ENCODE data around the gene GNAI1. TPM values are rescaled to one million over a fixed set of nuclear protein-coding genes. Genes with fewer than 3 reads are reported as not detected.
A peak's percentile ranks its signal among the peaks of the same experiment; 100 is the strongest.

The GNAI1 gene
- total and polyA plus RNA-seq, 2 of the 13 experiments (the other 11 are each of a cell fraction or from before 2014, with no cell fraction given) = 3.5 to 5.7 TPM

DNA sequence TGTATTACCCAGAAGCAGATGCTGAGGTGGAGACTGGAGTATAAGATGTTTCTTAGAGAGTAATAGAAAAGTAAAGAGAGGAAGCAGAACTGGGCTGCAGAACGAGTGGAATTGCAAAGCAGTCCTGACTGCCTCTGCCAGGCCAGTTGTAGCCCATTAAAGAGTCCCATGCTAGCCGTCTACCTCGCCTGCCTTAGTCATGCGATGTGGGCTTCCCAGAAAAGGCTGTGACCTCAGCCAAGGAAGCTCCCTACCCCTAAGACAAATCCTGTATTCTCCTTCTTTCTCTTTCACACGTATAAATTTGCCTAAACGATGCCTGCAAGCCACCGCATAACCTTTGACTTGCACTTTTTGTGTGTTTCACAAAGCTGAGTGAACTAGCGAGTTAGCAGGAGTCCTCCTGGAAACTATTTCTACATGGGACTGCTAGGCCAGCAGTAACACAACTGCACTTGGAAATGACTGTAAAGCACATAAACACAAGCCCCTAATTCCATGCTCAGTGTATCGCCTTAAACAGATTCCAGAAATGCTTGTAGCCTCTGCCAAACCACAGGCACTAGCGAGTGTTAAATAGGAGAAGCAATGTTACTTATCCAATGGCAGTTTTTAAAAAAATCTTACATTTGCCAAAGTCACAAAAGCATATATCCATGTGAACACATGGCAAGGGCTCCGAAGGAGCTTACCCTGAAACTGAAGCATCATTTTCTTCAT lies 47.4 kb upstream of the GNAI1 start:
- no peaks in the 10 kb centered on the region for H3K9me3 ChIP-seq (ENCODE audit: low read length)
- no peak overlapping the region for H3K27ac ChIP-seq (ENCODE audit: extremely low read length, insufficient read depth, low read length)
- no peaks in the 10 kb centered on the region for H3K36me3 ChIP-seq (replicated peaks in 1 of 2; ENCODE audit: control insufficient read depth in 1 of 2, insufficient read depth in 2 of 2, low read length in 2 of 2)
- in situ Hi-C loops (cut with HindIII; ENCODE audit: extremely low pct_ligation_motif_present, low pct_unique_long_range_greater_than_20kb) = no loop called here
- TF ChIP-seq, protein P1, sequence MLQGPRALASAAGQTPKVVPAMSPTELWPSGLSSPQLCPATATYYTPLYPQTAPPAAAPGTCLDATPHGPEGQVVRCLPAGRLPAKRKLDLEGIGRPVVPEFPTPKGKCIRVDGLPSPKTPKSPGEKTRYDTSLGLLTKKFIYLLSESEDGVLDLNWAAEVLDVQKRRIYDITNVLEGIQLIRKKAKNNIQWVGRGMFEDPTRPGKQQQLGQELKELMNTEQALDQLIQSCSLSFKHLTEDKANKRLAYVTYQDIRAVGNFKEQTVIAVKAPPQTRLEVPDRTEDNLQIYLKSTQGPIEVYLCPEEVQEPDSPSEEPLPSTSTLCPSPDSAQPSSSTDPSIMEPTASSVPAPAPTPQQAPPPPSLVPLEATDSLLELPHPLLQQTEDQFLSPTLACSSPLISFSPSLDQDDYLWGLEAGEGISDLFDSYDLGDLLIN (CRISPR knock-in tag; IDR thresholded peaks at IDR 0.05; ENCODE audit: borderline replicate concordance) = no peak
- TF ChIP-seq, protein P2, sequence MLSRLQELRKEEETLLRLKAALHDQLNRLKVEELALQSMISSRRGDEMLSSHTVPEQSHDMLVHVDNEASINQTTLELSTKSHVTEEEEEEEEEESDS (CRISPR knock-in tag; IDR thresholded peaks at IDR 0.05; ENCODE audit: borderline replicate concordance) = no peak
- TF ChIP-seq, protein P3, sequence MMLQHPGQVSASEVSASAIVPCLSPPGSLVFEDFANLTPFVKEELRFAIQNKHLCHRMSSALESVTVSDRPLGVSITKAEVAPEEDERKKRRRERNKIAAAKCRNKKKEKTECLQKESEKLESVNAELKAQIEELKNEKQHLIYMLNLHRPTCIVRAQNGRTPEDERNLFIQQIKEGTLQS (CRISPR knock-in tag; IDR thresholded peaks at IDR 0.05) = no peak
- H3K4me2 ChIP-seq (ENCODE audit: low read depth, low read length) = 0 out of 2 replicates have a peak overlapping the region, but pooled peaks have one; percentile 8
- H3K4me3 ChIP-seq (replicated peaks in 1 of 3; ENCODE audit: insufficient read depth in 1 of 3, low read depth in 2 of 3, low read length in 3 of 3) = no peak overlapping the region
- H3K79me2 ChIP-seq (ENCODE audit: insufficient read depth, low read length) = no peaks in the 10 kb centered on the region
- H4K20me1 ChIP-seq (ENCODE audit: insufficient read depth, low read length) = no peaks in the 10 kb centered on the region
- intact Hi-C loops (cut with micrococcal nuclease; ENCODE audit: unreplicated experiment) = no loop called here
- ATAC-seq = no peak; the same call in 2 of the 3 replicates
- no peak overlapping the region for H3K9ac ChIP-seq (ENCODE audit: insufficient read depth, low read depth, low read length)
- H3K4me1 ChIP-seq (ENCODE audit: insufficient read depth, low read length) = peaks cover 11% of the 10 kb centered on the region; the same call in 1 of the 2 replicates
- no peaks in the 10 kb centered on the region for H3K27me3 ChIP-seq (ENCODE audit: control insufficient read depth in 1 of 2, insufficient read depth in 2 of 2, low read length in 2 of 2)
- 37% methylated on average over 11 of the region's 11 CpGs for WGBS (ENCODE audit: low lambda C conversion rate)
- no peak for FAIRE-seq
- BruUV-seq (replicated peaks) = no TSS peak
- H2AFZ ChIP-seq (ENCODE audit: low read length) = no peak overlapping the region
- no peak for DNase-seq (ENCODE audit: low spot score)
- CTCF ChIA-PET (ENCODE audit: low intra/inter-chr PET ratio, low total read pairs) = no interaction called here
- POLR2A ChIA-PET = no interaction called here

DNA sequence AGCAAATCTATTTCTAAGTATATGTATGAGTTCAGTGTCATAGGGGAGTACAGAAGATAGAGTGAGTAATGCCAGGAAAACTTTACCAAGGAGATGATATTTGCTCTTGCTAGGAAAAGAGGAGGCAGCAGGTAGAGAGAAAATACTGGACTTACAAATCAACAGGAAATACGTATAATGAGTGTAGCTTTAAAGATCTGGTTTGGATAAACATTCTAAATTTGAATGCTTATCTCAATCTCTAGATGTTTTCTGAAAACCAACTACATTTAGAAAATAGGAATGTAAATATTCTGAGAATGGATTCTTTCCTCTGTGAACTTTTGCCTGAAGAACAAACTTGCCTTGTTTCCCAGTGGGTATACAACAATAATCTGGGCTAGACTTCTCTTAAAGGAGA lies 46.9 kb upstream of the GNAI1 start:
- H3K79me2 ChIP-seq (ENCODE audit: insufficient read depth, low read length) = no peaks in the 10 kb centered on the region
- no peak overlapping the region for H3K4me2 ChIP-seq (ENCODE audit: low read depth, low read length)
- FAIRE-seq (no peak), ATAC-seq (no peak), DNase-seq (ENCODE audit: low spot score) (no peak)
- intact Hi-C loops (cut with micrococcal nuclease; ENCODE audit: unreplicated experiment) (no loop called here), in situ Hi-C loops (cut with HindIII; ENCODE audit: extremely low pct_ligation_motif_present, low pct_unique_long_range_greater_than_20kb) (no loop called here)
- POLR2A ChIA-PET = no interaction called here
- no peaks in the 10 kb centered on the region for H4K20me1 ChIP-seq (ENCODE audit: insufficient read depth, low read length)
- no peak overlapping the region for H3K9ac ChIP-seq (ENCODE audit: insufficient read depth, low read depth, low read length)
- no peaks in the 10 kb centered on the region for H3K9me3 ChIP-seq (ENCODE audit: low read length)
- peaks cover 11% of the 10 kb centered on the region; the same call in 1 of the 2 replicates for H3K4me1 ChIP-seq (ENCODE audit: insufficient read depth, low read length)
- no peak overlapping the region for H2AFZ ChIP-seq (ENCODE audit: low read length)
- no peaks in the 10 kb centered on the region for H3K36me3 ChIP-seq (replicated peaks in 1 of 2; ENCODE audit: control insufficient read depth in 1 of 2, insufficient read depth in 2 of 2, low read length in 2 of 2)
- CTCF ChIA-PET (ENCODE audit: low intra/inter-chr PET ratio, low total read pairs) = no interaction called here
- H3K27ac ChIP-seq (ENCODE audit: extremely low read length, insufficient read depth, low read length) = no peak overlapping the region
- TF ChIP-seq ZNF326 (CRISPR knock-in tag; IDR thresholded peaks at IDR 0.05; ENCODE audit: borderline replicate concordance) (no peak), FOXK1 (CRISPR knock-in tag; IDR thresholded peaks at IDR 0.05; ENCODE audit: borderline replicate concordance, low read depth) (no peak), ZNF570 (CRISPR knock-in tag; IDR thresholded peaks at IDR 0.05; ENCODE audit: borderline replicate concordance) (no peak)
- TF ChIP-seq, protein P4, sequence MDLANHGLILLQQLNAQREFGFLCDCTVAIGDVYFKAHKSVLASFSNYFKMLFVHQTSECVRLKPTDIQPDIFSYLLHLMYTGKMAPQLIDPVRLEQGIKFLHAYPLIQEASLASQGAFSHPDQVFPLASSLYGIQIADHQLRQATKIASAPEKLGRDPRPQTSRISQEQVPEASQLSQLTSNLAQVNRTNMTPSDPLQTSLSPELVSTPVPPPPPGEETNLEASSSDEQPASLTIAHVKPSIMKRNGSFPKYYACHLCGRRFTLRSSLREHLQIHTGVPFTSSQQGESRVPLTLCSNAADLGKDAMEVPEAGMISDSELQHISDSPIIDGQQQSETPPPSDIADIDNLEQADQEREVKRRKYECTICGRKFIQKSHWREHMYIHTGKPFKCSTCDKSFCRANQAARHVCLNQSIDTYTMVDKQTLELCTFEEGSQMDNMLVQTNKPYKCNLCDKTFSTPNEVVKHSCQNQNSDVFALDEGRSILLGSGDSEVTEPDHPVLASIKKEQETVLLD (CRISPR knock-in tag; IDR thresholded peaks at IDR 0.05; ENCODE audit: low read depth) = no peak
- BruUV-seq (replicated peaks) = no TSS peak
- H3K4me3 ChIP-seq (replicated peaks in 1 of 3; ENCODE audit: insufficient read depth in 1 of 3, low read depth in 2 of 3, low read length in 3 of 3) = no peak overlapping the region
- H3K27me3 ChIP-seq (ENCODE audit: control insufficient read depth in 1 of 2, insufficient read depth in 2 of 2, low read length in 2 of 2) = no peaks in the 10 kb centered on the region
- WGBS (ENCODE audit: low lambda C conversion rate) = 3% methylated on average over 1 of the region's 1 CpG
